Colonic mucosa (tissue), 4 donors: ENCODE data around the gene AGAP1. TPM values are rescaled to one million over a fixed set of nuclear protein-coding genes. Genes with fewer than 3 reads are reported as not detected.

Experiments
- DNase-seq: peaks from one replicate; pipeline ENCODE4 v3.0.0-alpha.2; 2020
- H3K27ac ChIP-seq: fragments of 200-600 bp; one replicate; pipeline ENCODE4 v1.8.0; 2021
- H3K27me3 ChIP-seq: fragments of 200-600 bp; one replicate; pipeline ENCODE4 v1.8.0; 2021
- H3K36me3 ChIP-seq: fragments of 200-600 bp; one replicate; pipeline ENCODE4 v1.8.0; 2021
- H3K4me1 ChIP-seq: fragments of 200-600 bp; one replicate; pipeline ENCODE4 v1.8.0; 2021; ENCODE audit warnings: mild to moderate bottlenecking
- H3K4me3 ChIP-seq: fragments of 200-600 bp; one replicate; pipeline ENCODE4 v1.8.0; 2021
- H3K9ac ChIP-seq, 2 donors: one replicate each; pipeline ENCODE4 v1.7.0; 2013; ENCODE audit warnings: control low read depth in 2 of 2, low read depth in 2 of 2, low read length in 2 of 2
- H3K9me3 ChIP-seq: fragments of 200-600 bp; one replicate; pipeline ENCODE4 v1.8.0; 2021
- CTCF ChIP-seq: fragments of 200-600 bp; IDR thresholded peaks from one replicate; pipeline ENCODE4 v1.8.0; 2022; ENCODE audit warnings: antibody characterized with exemption, mild to moderate bottlenecking
- intact Hi-C: fragments of 100-400 bp; cut with DNase I; formaldehyde crosslinking; loops from one replicate; pipeline ENCODE4 v1.14.1; 2022
- total RNA-seq, 2 donors: library from RNA; stranded (reverse); fragmentation: NEBNext Ultra II Directional in 1 of 2; extraction: Animal tissue kit (Norgen Biotek cat#: 25700) in 1 of 2; gene quantifications; one replicate each; pipeline ENCODE4 v1.2.1, GENCODE V29; 2021
- donor health status: healthy.
- donor health status: DM: no; HTN: no; CAD: no.
- donor health status: DM: no; HTN: no; CAD: no.

The AGAP1 gene
- total RNA-seq, 2 donors from 2014 or later, result 62.1 to 62.9 TPM

DNA sequence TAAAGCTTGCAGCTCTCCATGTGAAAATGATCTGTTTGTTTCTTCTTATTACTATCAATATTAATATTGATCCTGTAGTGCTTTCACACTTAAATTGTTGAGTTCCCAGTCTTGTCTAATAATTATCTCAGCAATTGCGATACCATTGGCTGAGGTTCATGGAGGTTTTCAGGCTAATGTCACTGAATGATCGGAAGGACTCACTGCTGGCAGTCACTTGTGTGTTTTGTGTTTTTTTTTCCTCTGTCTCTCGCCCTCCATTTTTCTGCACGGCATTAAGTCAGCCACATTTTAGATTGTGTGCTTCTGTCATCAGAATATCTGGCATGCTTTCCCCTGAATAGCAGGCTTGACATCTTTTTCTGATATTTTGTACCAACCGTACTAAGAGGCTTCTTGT is 43.7 kb downstream of the AGAP1 start:
- H3K27me3 ChIP-seq, result no peaks in the 10 kb centered on the region
- H3K36me3 ChIP-seq, result no peaks in the 10 kb centered on the region
- intact Hi-C loops, result no loop called here
- peaks cover 9% of the 10 kb centered on the region for H3K4me1 ChIP-seq
- peak overlapping the region in 1 of 2 donors; percentile 21 for H3K9ac ChIP-seq
- no peak for DNase-seq
- no peak for TF ChIP-seq CTCF
- H3K9me3 ChIP-seq, result no peaks in the 10 kb centered on the region
- H3K4me3 ChIP-seq, result no peak overlapping the region
- no peak overlapping the region for H3K27ac ChIP-seq

DNA sequence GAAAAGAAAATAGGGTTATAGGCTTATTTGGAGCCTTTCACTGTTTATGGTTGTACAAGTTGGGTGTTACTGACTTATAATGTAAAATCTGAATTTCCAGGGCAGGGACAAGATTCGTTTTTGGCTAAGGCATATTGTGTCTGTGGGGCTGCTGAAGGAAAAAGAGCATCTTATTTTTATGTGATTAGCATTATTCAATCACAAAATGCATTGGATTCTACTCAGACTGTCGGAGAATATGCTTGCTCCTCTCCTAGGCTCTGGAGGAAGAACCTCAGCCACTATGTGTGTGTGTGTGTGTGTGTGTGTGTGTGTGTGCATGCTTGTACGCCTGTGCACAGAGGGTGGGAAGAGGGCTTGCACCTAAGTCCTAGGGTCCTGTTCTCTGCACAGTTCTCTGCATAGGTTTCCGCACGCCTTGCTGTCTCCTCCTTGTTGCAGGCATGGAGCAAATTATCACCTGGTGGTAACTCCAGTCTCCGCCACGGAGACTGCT is 44.3 kb downstream of the AGAP1 start:
- no peak for DNase-seq
- intact Hi-C loops, result no loop called here
- H3K27ac ChIP-seq, result no peak overlapping the region
- no peak for TF ChIP-seq CTCF
- H3K36me3 ChIP-seq, result no peaks in the 10 kb centered on the region
- no peak overlapping the region for H3K4me3 ChIP-seq
- H3K9ac ChIP-seq, result peak overlapping the region in 1 of 2 donors; percentile 54
- peaks cover 9% of the 10 kb centered on the region for H3K4me1 ChIP-seq
- H3K27me3 ChIP-seq, result no peaks in the 10 kb centered on the region
- no peaks in the 10 kb centered on the region for H3K9me3 ChIP-seq

DNA sequence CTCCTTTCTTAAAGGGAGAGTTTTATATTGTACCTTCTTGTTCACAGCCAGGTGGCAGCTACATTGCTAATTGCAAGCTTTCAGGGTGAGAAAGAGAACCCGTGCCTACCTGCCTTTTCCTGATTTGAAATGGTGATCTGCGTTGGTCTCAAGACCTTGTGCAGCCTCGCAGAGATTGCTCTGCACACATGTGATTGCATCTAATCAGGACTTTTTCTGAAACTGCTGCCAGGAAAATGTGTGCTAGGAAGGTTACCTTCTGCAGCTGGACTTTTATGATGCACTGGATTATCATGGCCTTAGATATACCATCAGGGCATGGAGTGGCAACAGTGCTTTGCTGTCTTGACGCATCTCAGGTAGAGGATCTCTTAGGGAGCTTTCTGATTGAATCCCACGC is 45.1 kb downstream of the AGAP1 start:
- peak overlapping the region in 1 of 2 donors; percentile 54 for H3K9ac ChIP-seq
- intact Hi-C loops, result no loop called here
- H3K4me3 ChIP-seq, result no peak overlapping the region
- H3K27me3 ChIP-seq, result no peaks in the 10 kb centered on the region
- peak overlapping the region; percentile 47 for H3K27ac ChIP-seq
- no peak for DNase-seq
- H3K9me3 ChIP-seq, result no peaks in the 10 kb centered on the region
- no peak for TF ChIP-seq CTCF
- peaks cover 14% of the 10 kb centered on the region for H3K4me1 ChIP-seq
- no peaks in the 10 kb centered on the region for H3K36me3 ChIP-seq

DNA sequence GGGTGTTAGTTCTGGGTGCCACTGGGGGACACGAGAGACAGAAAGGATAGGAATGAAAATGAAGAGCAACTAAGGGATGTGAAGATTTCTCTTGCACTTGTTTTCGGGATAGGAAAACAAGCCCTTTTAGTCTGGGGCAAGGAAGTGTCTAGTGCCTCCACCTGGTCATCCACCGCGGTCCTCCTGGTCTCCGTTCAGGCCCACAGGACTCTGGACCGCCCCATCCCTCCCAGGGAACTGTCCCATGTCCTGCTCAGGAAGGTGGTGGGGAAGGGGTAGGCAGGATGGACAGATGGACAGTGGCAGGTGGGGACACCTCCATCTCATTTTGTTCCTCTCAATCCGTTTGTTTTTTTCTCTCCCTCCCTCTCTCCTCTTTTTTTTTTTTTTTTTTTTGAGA is 45.9 kb downstream of the AGAP1 start:
- peaks cover 18% of the 10 kb centered on the region for H3K4me1 ChIP-seq
- no peaks in the 10 kb centered on the region for H3K9me3 ChIP-seq
- H3K27me3 ChIP-seq, result no peaks in the 10 kb centered on the region
- TF ChIP-seq CTCF, result no peak
- H3K36me3 ChIP-seq, result no peaks in the 10 kb centered on the region
- H3K27ac ChIP-seq, result no peak overlapping the region
- intact Hi-C loops, result no loop called here
- no peak for DNase-seq
- no peak overlapping the region for H3K9ac ChIP-seq
- H3K4me3 ChIP-seq, result no peak overlapping the region

GRCh38 chr2:235541016-235541415 is 47.2 kb downstream of the AGAP1 start:
- H3K27me3 ChIP-seq, result no peaks in the 10 kb centered on the region
- DNase-seq, result peak; percentile 72
- H3K4me3 ChIP-seq, result no peak overlapping the region
- intact Hi-C loops, result no loop called here
- H3K9ac ChIP-seq, result no peak overlapping the region
- peak overlapping the region; percentile 83 for H3K27ac ChIP-seq
- H3K9me3 ChIP-seq, result no peaks in the 10 kb centered on the region
- no peaks in the 10 kb centered on the region for H3K36me3 ChIP-seq
- TF ChIP-seq CTCF, result no peak
- peaks cover 18% of the 10 kb centered on the region for H3K4me1 ChIP-seq
